PC-3 (cell line): ENCODE data around the gene SIRPB2. TPM values are rescaled to one million over a fixed set of nuclear protein-coding genes. Genes with fewer than 3 reads are reported as not detected.

Experiments
- ATAC-seq: fragments of 200-7000 bp; cut with Tn5 transposase; 2 replicates; pipeline ENCODE4 v1.9.1; 2020; ENCODE audit warnings: mild to moderate bottlenecking, moderate library complexity
- BruUV-seq: library from RNA; stranded (reverse); fragments of 400-500 nt; replicated peaks from 2 replicates; lab custom pipeline; 2021; lab: Mats Ljungman, UMichigan
- CTCF ChIA-PET: fragments of 300-600 bp; sonication (Branson Sonifier 250); formaldehyde crosslinking; loops from one replicate; lab custom pipeline; 2022; ENCODE audit warnings: antibody characterized with exemption; lab: Charles Lee
- POLR2A ChIA-PET: fragments of 300-600 bp; sonication (Branson Sonifier 250); formaldehyde crosslinking; loops from one replicate; lab custom pipeline; 2022; ENCODE audit warnings: antibody characterized with exemption; ENCODE audit not compliant: unreplicated experiment; lab: Charles Lee
- DNase-seq: peaks from one replicate; pipeline ENCODE4 v3.0.0-alpha.2; 2015
- H2AFZ ChIP-seq: fragments of 300-600 bp; sonication (generic); 2 replicates; pipeline ENCODE4 v1.6.0; 2016; ENCODE audit warnings: antibody characterized with exemption, low read length
- H3F3A ChIP-seq: fragments of 300-600 bp; sonication (generic); one replicate; pipeline ENCODE4 v1.6.0; 2017; ENCODE audit warnings: antibody characterized with exemption, low read length, control low read depth, mild to moderate bottlenecking; ENCODE audit not compliant: unreplicated experiment
- H3K27ac ChIP-seq: fragments of 300-600 bp; sonication (generic); 2 replicates; pipeline ENCODE4 v1.5.1; 2016; ENCODE audit warnings: mild to moderate bottlenecking, low read length
- H3K27me3 ChIP-seq: fragments of 300-600 bp; sonication (generic); 2 replicates; pipeline ENCODE4 v1.6.1; 2016; ENCODE audit warnings: low read length, mixed read lengths
- H3K36me3 ChIP-seq: fragments of 300-600 bp; sonication (generic); 2 replicates; pipeline ENCODE4 v1.6.1; 2016; ENCODE audit warnings: low read depth, mixed run types, low read length, mixed read lengths
- H3K4me1 ChIP-seq: fragments of 300-600 bp; sonication (generic); 2 replicates; pipeline ENCODE4 v1.5.1; 2016; ENCODE audit warnings: low read length; ENCODE audit not compliant: insufficient read depth
- H3K4me2 ChIP-seq: fragments of 300-600 bp; sonication (generic); 2 replicates; pipeline ENCODE4 v1.6.0; 2016; ENCODE audit warnings: low read length
- H3K4me3 ChIP-seq: fragments of 300-600 bp; sonication (generic); 2 replicates; pipeline ENCODE4 v1.5.1; 2016; ENCODE audit warnings: mild to moderate bottlenecking, low read length, mixed read lengths
- H3K79me2 ChIP-seq: fragments of 300-600 bp; sonication (generic); 2 replicates; pipeline ENCODE4 v1.6.1; 2017; ENCODE audit warnings: low read length, mixed read lengths
- H3K9ac ChIP-seq: fragments of 300-600 bp; sonication (generic); 2 replicates; pipeline ENCODE4 v1.6.0; 2016; ENCODE audit warnings: mild to moderate bottlenecking, low read length
- H3K9me2 ChIP-seq: fragments of 300-600 bp; sonication (generic); replicated peaks from 2 replicates; pipeline ENCODE4 v1.6.1; 2016; ENCODE audit warnings: mixed run types, low read length, mixed read lengths
- H3K9me3 ChIP-seq: fragments of 300-600 bp; sonication (generic); 2 replicates; pipeline ENCODE4 v1.6.1; 2016; ENCODE audit warnings: low read length, mixed read lengths
- H4K20me1 ChIP-seq: fragments of 300-600 bp; sonication (generic); 2 replicates; pipeline ENCODE4 v1.6.1; 2016; ENCODE audit warnings: low read length, mixed read lengths
- CTCF ChIP-seq: fragments of 300-600 bp; sonication (generic); conservative IDR thresholded peaks from 2 replicates; pipeline ENCODE4 v1.5.1; 2017; ENCODE audit warnings: antibody characterized with exemption, low read depth, mild to moderate bottlenecking, low read length
- EZH2 ChIP-seq: fragments of 300-600 bp; sonication (generic); IDR thresholded peaks from one replicate; pipeline ENCODE4 v1.6.1; 2017; ENCODE audit warnings: antibody characterized with exemption, mild to moderate bottlenecking, low read length; ENCODE audit not compliant: unreplicated experiment
- EZH2phosphoT487 ChIP-seq: fragments of 300-600 bp; sonication (generic); IDR thresholded peaks from 2 replicates; pipeline ENCODE4 v1.6.1; 2018; ENCODE audit warnings: mild to moderate bottlenecking, antibody characterized with exemption, low read length, borderline replicate concordance
- intact Hi-C: fragments of 100-400 bp; cut with micrococcal nuclease; formaldehyde crosslinking; loops from 2 replicates; pipeline ENCODE4 v1.9.0; 2023
- total RNA-seq: library from RNA; depleted of rRNA; stranded (reverse); fragments of >200 nt; gene quantifications from 2 replicates; pipeline ENCODE4 v1.2.3, GENCODE V29; 2014

The SIRPB2 gene
- total RNA-seq, 1 experiment from 2014 or later, result 2.1 TPM

DNA sequence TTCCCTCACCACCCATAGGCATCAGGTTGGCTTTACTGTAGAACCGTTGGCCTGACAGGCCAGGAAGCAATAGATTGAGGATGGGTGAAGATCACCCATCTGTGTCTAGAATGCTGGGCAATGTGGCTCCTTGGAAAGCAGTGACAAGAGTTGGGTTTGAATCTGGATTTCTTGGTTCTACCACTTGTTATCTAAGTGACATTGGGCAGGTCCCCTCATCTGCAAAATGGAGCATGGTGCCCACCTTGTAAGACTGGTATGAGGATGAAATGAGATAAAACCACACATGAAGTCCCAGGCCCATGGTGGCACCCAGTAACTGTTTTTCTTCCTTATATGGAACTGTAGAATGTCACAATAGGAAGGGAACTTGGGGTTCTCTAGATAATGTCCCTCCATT is 22.6 kb upstream of the SIRPB2 start:
- H3K79me2 ChIP-seq, result no peaks in the 10 kb centered on the region
- BruUV-seq, result no TSS peak
- H2AFZ ChIP-seq, result no peak overlapping the region
- H3K9ac ChIP-seq, result no peak overlapping the region
- no peak for ATAC-seq
- no peaks in the 10 kb centered on the region for H3F3A ChIP-seq
- H3K27ac ChIP-seq, result no peak overlapping the region
- DNase-seq, result no peak
- no peaks in the 10 kb centered on the region for H3K27me3 ChIP-seq
- no peak for TF ChIP-seq CTCF
- no peak for TF ChIP-seq EZH2phosphoT487
- TF ChIP-seq EZH2, result no peak
- intact Hi-C loops, result no loop called here
- no peaks in the 10 kb centered on the region for H3K9me2 ChIP-seq
- POLR2A ChIA-PET, result no interaction called here
- H3K4me3 ChIP-seq, result no peak overlapping the region
- no peak overlapping the region for H3K4me2 ChIP-seq
- no peaks in the 10 kb centered on the region for H3K9me3 ChIP-seq
- H3K4me1 ChIP-seq, result peaks cover 11% of the 10 kb centered on the region
- H3K36me3 ChIP-seq, result no peaks in the 10 kb centered on the region
- no peaks in the 10 kb centered on the region for H4K20me1 ChIP-seq
- CTCF ChIA-PET, result no interaction called here

GRCh38 chr20:1509237-1509636 is 18.0 kb upstream of the SIRPB2 start:
- no TSS peak for BruUV-seq
- H3K9me2 ChIP-seq, result no peaks in the 10 kb centered on the region
- DNase-seq, result peak; percentile 90
- no peak overlapping the region for H3K4me3 ChIP-seq
- peak overlapping the region; percentile 13; the same call in 1 of the 2 replicates for H3K9ac ChIP-seq
- intact Hi-C loops, result loop anchor here (1.0 to 2.0 kb wide), 5 partner anchors 60 to 291 kb away; no protein-coding TSS in a partner anchor
- ChIA-PET CTCF (interaction anchor here (0.5 to 3.2 kb wide), 7 partner anchors 58 to 587 kb away, joined by 3 to 32 read pairs (median 4); no protein-coding TSS in a partner anchor), POLR2A (interaction anchor here (0.5 to 0.7 kb wide), 2 partner anchors 19 to 303 kb away, joined by 5 read pairs; no protein-coding TSS in a partner anchor)
- H3K4me1 ChIP-seq, result peaks cover 50% of the 10 kb centered on the region
- no peaks in the 10 kb centered on the region for H3K27me3 ChIP-seq
- no peaks in the 10 kb centered on the region for H3K79me2 ChIP-seq
- H2AFZ ChIP-seq, result peak overlapping the region; percentile 57
- peak overlapping the region; percentile 41 for H3K27ac ChIP-seq
- H4K20me1 ChIP-seq, result no peaks in the 10 kb centered on the region
- H3K9me3 ChIP-seq, result no peaks in the 10 kb centered on the region
- H3K36me3 ChIP-seq, result no peaks in the 10 kb centered on the region
- ATAC-seq, result peak; percentile 85
- peak; percentile 89 for TF ChIP-seq CTCF
- TF ChIP-seq EZH2phosphoT487, result no peak
- no peaks in the 10 kb centered on the region for H3F3A ChIP-seq
- peak overlapping the region; percentile 9; the same call in 1 of the 2 replicates for H3K4me2 ChIP-seq

DNA sequence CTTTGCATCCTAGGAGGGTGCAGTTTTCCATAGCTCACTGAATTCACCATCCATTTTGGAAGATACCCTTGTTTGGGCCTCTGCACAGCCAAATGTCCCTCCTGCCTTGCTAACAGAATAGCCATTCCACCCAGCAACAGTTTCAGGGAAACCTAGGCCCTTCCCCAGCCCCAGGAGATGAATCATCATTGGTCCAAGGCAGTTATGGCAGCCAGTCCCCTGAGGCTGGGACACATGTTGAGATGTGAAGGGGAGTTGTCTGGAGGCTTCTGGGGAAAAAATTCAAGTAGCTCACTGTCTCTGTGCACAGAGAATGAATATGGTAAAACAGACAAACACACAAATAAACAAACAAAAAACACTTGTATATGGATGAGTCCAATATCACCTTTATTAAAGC is 17.4 kb upstream of the SIRPB2 start:
- intact Hi-C loops, result loop anchor here (2.0 kb wide), 1 partner anchor 60 kb away; no protein-coding TSS in a partner anchor
- Histone ChIP-seq H3K79me2 (no peaks in the 10 kb centered on the region), H3K27ac (peak overlapping the region; percentile 41), H3K4me2 (no peak overlapping the region), H3F3A (no peaks in the 10 kb centered on the region), H3K27me3 (no peaks in the 10 kb centered on the region), H4K20me1 (no peaks in the 10 kb centered on the region), H3K9me2 (no peaks in the 10 kb centered on the region), H2AFZ (peak overlapping the region; percentile 57; the same call in 1 of the 2 replicates), H3K9me3 (no peaks in the 10 kb centered on the region), H3K9ac (no peak overlapping the region), H3K4me1 (peaks cover 55% of the 10 kb centered on the region), H3K36me3 (no peaks in the 10 kb centered on the region; the same call in 1 of the 2 replicates), H3K4me3 (no peak overlapping the region)
- no TSS peak for BruUV-seq
- DNase-seq (peak; percentile 32), ATAC-seq (no peak)
- TF ChIP-seq EZH2phosphoT487 (no peak), EZH2 (no peak), CTCF (no peak)
- POLR2A ChIA-PET, result no interaction called here
- CTCF ChIA-PET, result interaction anchor here (0.6 to 3.2 kb wide), 4 partner anchors 59 to 294 kb away, joined by 3 to 32 read pairs (median 4); no protein-coding TSS in a partner anchor
